22Rv1 (cell line): ENCODE results near the gene COL25A1.

Experiments
- ZFX ChIP-seq: fragments of 450-650 bp; IDR thresholded peaks from 2 replicates; pipeline ENCODE4 v1.6.1; 2017; ENCODE audit warnings: antibody characterized with exemption, borderline replicate concordance
- TF ChIP-seq, protein P1 (sequence below): fragments of 450-650 bp; IDR thresholded peaks from 2 replicates; pipeline ENCODE4 v1.5.1; 2017; ENCODE audit warnings: mild to moderate bottlenecking

DNA sequence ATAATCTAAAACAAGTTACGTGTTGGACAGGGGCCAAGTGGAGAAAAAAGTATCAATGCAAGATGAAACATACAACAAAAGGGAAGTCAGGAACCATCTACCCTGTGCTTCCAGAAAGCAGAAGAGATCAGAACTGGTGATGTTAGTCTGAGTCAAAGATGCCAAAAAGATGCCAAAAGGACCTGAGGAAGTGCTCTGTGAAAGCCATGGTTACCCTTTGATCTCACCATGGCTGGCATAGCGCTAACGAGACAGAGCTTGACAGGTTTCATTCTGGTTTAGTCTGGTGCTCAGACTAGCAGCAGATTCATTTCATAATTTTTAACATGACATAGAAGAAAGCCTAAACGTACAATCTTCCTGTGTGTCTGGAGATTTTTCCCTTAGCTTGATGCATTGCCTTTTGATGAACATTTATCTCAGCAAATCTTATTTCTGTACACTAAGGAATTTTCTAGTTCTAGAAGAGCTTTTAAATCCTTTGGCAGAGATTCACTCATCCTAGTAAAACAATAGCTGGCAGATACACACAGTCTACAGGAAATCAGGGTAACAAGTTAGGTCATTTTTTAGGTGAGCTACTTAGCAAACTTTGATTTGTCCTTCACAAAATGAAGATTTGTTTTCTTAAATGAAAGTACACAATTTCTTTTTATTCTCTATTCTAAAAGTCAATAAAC lies 87.7 kb downstream of the COL25A1 start:
- TF ChIP-seq, protein P1, sequence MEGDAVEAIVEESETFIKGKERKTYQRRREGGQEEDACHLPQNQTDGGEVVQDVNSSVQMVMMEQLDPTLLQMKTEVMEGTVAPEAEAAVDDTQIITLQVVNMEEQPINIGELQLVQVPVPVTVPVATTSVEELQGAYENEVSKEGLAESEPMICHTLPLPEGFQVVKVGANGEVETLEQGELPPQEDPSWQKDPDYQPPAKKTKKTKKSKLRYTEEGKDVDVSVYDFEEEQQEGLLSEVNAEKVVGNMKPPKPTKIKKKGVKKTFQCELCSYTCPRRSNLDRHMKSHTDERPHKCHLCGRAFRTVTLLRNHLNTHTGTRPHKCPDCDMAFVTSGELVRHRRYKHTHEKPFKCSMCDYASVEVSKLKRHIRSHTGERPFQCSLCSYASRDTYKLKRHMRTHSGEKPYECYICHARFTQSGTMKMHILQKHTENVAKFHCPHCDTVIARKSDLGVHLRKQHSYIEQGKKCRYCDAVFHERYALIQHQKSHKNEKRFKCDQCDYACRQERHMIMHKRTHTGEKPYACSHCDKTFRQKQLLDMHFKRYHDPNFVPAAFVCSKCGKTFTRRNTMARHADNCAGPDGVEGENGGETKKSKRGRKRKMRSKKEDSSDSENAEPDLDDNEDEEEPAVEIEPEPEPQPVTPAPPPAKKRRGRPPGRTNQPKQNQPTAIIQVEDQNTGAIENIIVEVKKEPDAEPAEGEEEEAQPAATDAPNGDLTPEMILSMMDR = no peak
- no peak for TF ChIP-seq ZFX
